ENCODE measurements around the gene EMILIN1. TPM values are rescaled to one million over a fixed set of nuclear protein-coding genes. Genes with fewer than 3 reads are reported as not detected.

EMILIN1 gene
- total and polyA plus RNA-seq, 2 of the 4 experiments (the other 2 are of a cell fraction) = 26.5 to 95.6 TPM

DNA sequence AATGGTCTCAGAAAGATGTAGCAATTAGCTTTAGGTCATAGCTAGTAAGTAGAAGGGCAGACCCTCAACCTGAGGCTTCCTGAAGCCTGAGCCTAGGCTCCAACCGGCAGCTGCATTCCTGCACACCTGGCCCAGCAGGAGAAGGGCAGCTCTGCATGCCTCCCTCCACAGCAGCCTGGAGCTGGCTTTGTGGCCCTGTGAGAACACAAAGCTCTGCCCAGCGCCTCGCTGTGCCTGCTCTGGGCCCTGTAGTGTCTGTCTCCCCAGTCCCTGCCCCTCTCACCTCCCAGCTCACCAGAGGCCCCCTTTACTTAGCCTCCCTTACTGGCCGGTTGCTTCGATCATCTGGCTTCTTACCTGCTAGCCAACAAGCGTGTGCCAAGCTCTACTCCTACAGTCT, 39.0 kb upstream of the EMILIN1 start:
- POLR2A ChIA-PET (ENCODE audit: unreplicated experiment) = no interaction called here
- Histone ChIP-seq H3K9ac (ENCODE audit: low read depth, low read length) (no peak overlapping the region), H3K4me2 (ENCODE audit: low read depth, low read length) (no peak overlapping the region), H4K91ac (ENCODE audit: insufficient read depth, low read depth, low read length) (no peak overlapping the region), H3K27me3 (ENCODE audit: control insufficient read depth, insufficient read depth, low read length) (no peaks in the 10 kb centered on the region), H3K4me3 (ENCODE audit: insufficient read depth, low read depth, low read length) (no peak overlapping the region), H2BK5ac (ENCODE audit: low read depth, low read length, poor library complexity, severe bottlenecking) (no peak overlapping the region), H3K79me1 (ENCODE audit: low read depth in 1 of 2, low read length in 2 of 2) (peaks cover 24 to 57% of the 10 kb centered on the region in 2 experiments), H3K14ac (replicated peaks; ENCODE audit: low read depth, low read length) (no peak overlapping the region), H2BK20ac (ENCODE audit: low read depth, low read length) (no peak overlapping the region), H2BK15ac (ENCODE audit: low read depth, low read length) (no peak overlapping the region), H4K20me1 (ENCODE audit: insufficient read depth, low read length) (peaks cover 34% of the 10 kb centered on the region), H3K9me3 (ENCODE audit: control insufficient read depth, insufficient read depth, low read length) (no peaks in the 10 kb centered on the region), H3K56ac (ENCODE audit: extremely low read depth, insufficient read depth, low read length) (no peak overlapping the region), H2AK5ac (ENCODE audit: low read depth, low read length) (no peak overlapping the region), H3K4me1 (ENCODE audit: control insufficient read depth, insufficient read depth, low read length) (peaks cover 4% of the 10 kb centered on the region; the same call in 1 of the 2 replicates), H4K5ac (ENCODE audit: low read depth, low read length) (no peak overlapping the region), H2AFZ (replicated peaks; ENCODE audit: low read length, poor library complexity) (no peak overlapping the region), H3K27ac (ENCODE audit: insufficient read depth, low read length) (no peak overlapping the region), H3K23ac (ENCODE audit: low read depth, low read length) (no peak overlapping the region), H3K18ac (ENCODE audit: low read depth, low read length) (no peak overlapping the region), H2BK120ac (ENCODE audit: low read depth, low read length) (no peak overlapping the region), H3K36me3 (ENCODE audit: control insufficient read depth, insufficient read depth, low read length) (peaks cover 74% of the 10 kb centered on the region), H3K4ac (ENCODE audit: low read depth, low read length) (no peak overlapping the region), H2AK9ac (replicated peaks; ENCODE audit: low read depth, low read length, poor library complexity) (no peak overlapping the region), H4K8ac (ENCODE audit: low read depth in 2 of 2, low read length in 2 of 2) (no peak overlapping the region), H3K9me1 (ENCODE audit: insufficient read depth, low read length) (peaks cover 9% of the 10 kb centered on the region)
- dilution Hi-C loops (cut with HindIII; ENCODE audit: low sequenced_read_pairs, unreplicated experiment) (no loop called here), in situ Hi-C loops (cut with MboI; ENCODE audit: low sequenced_read_pairs) (no loop called here), intact Hi-C loops (cut with micrococcal nuclease) (no loop called here)
- no peak for DNase-seq
- no TSS peak for BruUV-seq (replicated peaks)
- TF ChIP-seq, protein P1, sequence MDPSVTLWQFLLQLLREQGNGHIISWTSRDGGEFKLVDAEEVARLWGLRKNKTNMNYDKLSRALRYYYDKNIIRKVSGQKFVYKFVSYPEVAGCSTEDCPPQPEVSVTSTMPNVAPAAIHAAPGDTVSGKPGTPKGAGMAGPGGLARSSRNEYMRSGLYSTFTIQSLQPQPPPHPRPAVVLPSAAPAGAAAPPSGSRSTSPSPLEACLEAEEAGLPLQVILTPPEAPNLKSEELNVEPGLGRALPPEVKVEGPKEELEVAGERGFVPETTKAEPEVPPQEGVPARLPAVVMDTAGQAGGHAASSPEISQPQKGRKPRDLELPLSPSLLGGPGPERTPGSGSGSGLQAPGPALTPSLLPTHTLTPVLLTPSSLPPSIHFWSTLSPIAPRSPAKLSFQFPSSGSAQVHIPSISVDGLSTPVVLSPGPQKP (IDR thresholded peaks at IDR 0.05; ENCODE audit: borderline replicate concordance, low read depth, low read length) = no peak
- no peak for TF ChIP-seq MXI1 (IDR thresholded peaks at IDR 0.05; ENCODE audit: borderline replicate concordance, low read depth, low read length)
- TF ChIP-seq CTCF (conservative IDR thresholded peaks at IDR 0.05; ENCODE audit: low read depth, low read length) = no peak
- CTCF ChIA-PET = no interaction called here
- WGBS, 2 experiments (ENCODE audit: extremely low coverage in 2 of 2, insufficient read length in 1 of 2) = 87% methylated on average over 3 of the region's 6 CpGs; no CpG with 5 or more reads in 1 of the 2 experiments
- no peak for ATAC-seq (ENCODE audit: low read depth)

Data from IMR-90 (cell line).